ENCODE data around the gene C11orf91. TPM values are rescaled to one million over a fixed set of nuclear protein-coding genes. Genes with fewer than 3 reads are reported as not detected.

C11orf91 gene
- total RNA-seq, 2 experiments from 2014 or later = not detected

GRCh38 chr11:33658195-33658900 is 42.3 kb downstream of the C11orf91 start:
- ChIA-PET CTCF (no interaction called here), POLR2A (no interaction called here)

- POLR2A ChIA-PET = no interaction called here
- CTCF ChIA-PET = no interaction called here
Measured at GRCh38 chr11:33657757-33658156, 42.9 kb downstream of the C11orf91 start.

- ChIA-PET CTCF (no interaction called here), POLR2A (no interaction called here)
Measured at GRCh38 chr11:33656768-33657167, 43.9 kb downstream of the C11orf91 start.

- POLR2A ChIA-PET = no interaction called here
- CTCF ChIA-PET = no interaction called here
Measured at GRCh38 chr11:33655842-33656600, 44.6 kb downstream of the C11orf91 start.

GRCh38 chr11:33654594-33654993 is 46.0 kb downstream of the C11orf91 start:
- ChIA-PET POLR2A (no interaction called here), CTCF (no interaction called here)

GRCh38 chr11:33652930-33653329 is 47.7 kb downstream of the C11orf91 start:
- CTCF ChIA-PET = no interaction called here
- POLR2A ChIA-PET = no interaction called here

- POLR2A ChIA-PET = no interaction called here
- CTCF ChIA-PET = no interaction called here
Measured at GRCh38 chr11:33652431-33652830, 48.2 kb downstream of the C11orf91 start.

- ChIA-PET CTCF (no interaction called here), POLR2A (no interaction called here)
Measured at GRCh38 chr11:33651990-33652389, 48.6 kb downstream of the C11orf91 start.

GRCh38 chr11:33651555-33651954 is 49.1 kb downstream of the C11orf91 start:
- POLR2A ChIA-PET = no interaction called here
- CTCF ChIA-PET = no interaction called here

- CTCF ChIA-PET = no interaction called here
- POLR2A ChIA-PET = no interaction called here
Measured at GRCh38 chr11:33649944-33650343, 50.7 kb downstream of the C11orf91 start.

Other genes with a start within 250 kb of the C11orf91 start
- gene CD59, start 35.6 kb upstream of the C11orf91 start, total RNA-seq = 10 to 100 TPM; 26.4 to 27.4 TPM
- gene FBXO3, start 73.7 kb upstream of the C11orf91 start, total RNA-seq = 10 to 100 TPM; 18.1 to 18.3 TPM
- under 1 TPM in 1 of 2 experiments, not detected in 1; 0.13 TPM for gene LMO2, start 191.2 kb upstream of the C11orf91 start, total RNA-seq